HG02870 (cell line): ENCODE data around the gene PRICKLE2.

ENCODE experiments used
- ATAC-seq: cut with Tn5 transposase; IDR thresholded peaks from one replicate; pipeline ENCODE4 v1.9.1; 2021; ENCODE audit warnings: mild to moderate bottlenecking, moderate library complexity; ENCODE audit not compliant: unreplicated experiment

The PRICKLE2 gene

DNA sequence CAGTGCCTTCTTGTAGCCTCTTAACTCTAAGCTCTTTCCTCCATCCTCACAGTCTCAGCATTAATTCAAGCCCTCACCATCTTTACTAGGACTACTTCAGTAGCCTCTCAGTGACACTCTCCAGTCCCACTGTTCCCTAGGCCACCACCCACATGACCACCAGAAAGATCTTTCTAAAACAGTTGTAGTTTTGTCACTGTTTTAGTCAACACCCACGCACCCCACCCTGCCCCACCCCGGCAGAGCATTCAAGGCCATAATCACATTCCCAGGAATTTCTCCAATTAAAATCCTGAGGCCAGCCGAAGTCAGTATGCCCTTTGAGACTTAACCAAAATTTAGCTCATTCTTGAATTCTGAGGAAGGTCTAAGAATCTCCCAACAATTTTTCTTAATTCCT, 170.8 kb downstream of the PRICKLE2 start:
- no peak for ATAC-seq

DNA sequence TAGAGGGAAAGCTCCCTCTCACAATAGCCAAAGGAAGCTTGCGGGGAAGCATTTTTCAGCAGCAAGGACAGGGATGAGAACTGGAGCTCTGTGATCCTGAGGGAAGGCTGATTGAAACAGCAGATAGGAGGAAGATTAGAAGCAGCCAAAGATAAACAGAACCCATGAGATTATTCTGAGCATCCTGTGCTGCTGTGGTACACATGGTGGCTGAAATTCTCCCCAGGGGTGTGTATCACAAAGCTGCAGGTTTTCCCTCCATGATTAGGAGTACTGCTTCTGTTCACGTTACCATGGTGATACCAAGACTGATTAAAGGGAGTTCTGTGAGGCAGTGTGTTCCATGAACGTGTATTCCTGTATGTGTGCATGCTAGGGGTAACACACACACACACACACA, 171.7 kb downstream of the PRICKLE2 start:
- no peak for ATAC-seq

DNA sequence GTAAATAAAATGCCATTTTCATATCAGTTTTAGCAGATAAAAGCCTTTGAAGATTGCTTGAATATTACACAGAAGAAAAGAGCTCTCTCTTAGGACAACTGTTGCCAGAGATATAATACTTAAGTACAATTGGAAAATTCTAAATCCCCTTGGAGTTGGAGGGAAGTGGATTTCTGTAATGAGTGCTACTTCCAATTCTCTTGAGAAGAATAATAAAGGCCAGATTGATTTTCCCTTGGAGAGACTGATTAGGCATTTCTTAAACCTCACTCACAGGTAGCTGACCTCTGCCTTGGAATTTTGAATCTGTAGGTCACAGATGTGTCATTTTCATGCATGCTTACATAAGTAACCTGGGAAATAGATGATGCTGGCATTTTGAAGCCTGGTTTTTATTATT, 172.1 kb downstream of the PRICKLE2 start:
- ATAC-seq, result no peak

DNA sequence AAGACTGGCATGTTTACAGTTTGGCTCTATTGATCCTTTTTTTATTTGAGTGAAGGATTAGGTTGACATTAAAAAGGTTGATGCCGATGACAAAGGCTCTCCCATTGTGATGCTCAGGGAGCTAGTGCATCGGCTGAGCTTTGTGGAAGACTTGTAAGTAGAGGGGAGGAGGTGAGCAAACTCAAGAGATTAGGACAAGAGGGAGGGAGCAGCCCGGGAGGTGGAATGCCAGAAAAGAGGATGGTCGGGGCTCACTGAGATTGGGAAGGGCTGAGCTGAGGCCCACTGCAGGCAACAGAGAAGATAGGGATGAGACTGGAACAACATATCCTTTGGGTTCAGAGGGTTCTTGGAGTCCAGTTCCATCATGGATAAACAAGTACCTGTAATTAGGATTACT, 175.4 kb downstream of the PRICKLE2 start:
- ATAC-seq, result no peak

DNA sequence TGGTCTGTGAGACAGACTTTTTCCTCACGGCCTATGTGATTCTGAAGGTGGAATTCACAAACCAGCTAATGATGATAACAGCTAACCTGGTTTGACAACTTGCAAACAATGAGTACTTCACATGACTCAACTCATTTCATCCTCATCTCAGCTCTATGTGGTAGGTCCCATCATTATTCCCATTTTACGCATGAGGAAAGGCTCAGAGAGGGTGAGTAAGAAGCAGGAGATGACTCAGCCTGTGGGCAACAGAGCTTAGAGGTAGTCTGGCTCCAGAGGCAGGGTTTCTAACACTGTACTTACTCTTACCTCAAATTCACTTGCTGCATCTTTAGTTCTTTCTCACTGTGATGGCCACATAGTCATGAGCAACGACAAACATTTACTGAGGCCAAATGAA, 176.1 kb downstream of the PRICKLE2 start:
- ATAC-seq, result no peak

DNA sequence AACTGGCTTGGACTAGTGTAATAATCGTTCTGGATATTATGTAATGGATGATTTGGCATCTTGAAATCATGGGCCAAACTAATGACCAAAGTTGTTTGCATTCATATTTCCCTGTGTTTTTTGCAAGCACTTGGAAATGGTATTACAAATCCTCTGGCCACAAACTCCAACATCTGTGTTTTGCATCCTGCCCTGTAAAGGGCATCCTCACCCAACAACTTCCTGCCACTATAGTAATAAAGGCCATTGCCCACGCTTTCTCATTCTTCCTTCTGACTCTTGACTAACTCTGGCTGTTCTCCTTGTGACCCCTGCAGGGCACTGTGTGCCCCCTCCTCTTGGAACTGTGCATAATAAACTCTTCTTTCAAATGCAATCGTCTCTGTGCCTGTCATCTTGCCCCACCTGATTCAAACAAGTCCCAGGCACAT, 176.6 kb downstream of the PRICKLE2 start:
- ATAC-seq, result no peak

DNA sequence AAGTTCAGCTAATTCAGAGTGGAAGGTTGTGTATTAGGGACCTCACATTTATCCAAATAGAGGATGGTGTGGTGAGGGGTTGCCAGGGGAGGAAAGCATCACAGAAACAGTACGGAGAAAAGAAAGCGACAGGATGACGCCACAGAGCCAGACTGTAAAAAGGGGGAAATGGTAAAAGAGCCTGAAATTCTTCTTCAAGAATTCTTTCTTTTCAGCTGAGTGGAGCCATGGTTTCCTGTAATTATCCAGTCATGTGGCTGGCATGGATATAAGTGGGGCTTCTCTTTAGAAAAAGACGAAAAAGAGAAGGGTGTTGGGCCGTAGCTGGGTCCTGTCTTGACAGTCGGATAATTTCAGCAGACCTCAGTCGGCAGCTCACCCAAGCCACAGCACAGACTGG, 177.5 kb downstream of the PRICKLE2 start:
- no peak for ATAC-seq

DNA sequence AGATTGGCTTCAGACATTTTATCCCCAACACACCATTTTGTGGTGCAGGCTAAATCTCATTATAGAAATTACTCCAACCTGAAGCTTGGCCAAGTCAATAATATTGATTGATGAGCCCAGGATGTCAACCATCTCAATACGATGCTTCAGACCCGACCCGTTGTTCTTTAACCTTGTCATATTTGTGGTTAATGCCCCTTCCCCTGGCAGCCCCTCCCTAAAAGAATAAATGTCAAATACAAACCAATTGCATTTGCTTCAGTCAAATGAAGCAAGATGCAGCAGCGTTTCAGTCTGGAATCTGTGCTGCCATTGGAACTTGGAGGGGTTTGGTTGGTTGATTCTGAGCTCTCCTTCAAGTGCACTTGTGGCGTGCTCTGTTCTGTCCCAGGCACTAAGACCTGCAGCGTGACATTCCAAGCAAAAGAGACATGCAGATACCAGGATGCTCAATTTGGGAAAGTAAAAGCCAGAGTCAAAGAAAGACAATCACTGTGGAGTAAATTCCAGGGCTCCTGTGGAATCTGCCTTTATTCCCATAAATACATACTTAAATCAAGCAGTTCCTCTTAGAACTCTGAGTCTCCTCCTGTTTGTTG, 178.2 kb downstream of the PRICKLE2 start:
- no peak for ATAC-seq

DNA sequence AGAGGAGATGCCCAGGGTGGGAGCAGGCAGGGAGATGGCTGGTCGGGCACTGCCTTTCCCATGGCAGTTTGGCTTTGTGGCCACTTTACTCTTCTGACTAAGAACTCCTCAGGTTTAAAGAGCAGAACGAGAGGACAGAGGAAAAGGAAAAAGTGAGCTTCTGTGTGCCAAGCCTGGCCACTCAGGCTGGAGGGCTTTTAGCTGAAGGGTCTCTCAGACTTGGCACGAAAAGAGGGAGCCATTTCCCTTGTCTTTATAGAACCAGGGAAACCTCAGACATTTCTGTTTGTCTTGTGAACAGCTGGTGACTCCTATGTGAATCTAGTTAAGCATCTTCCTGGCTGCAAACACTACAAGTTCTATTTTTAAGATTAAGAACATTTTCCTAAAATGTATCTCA, 178.7 kb downstream of the PRICKLE2 start:
- ATAC-seq, result no peak

DNA sequence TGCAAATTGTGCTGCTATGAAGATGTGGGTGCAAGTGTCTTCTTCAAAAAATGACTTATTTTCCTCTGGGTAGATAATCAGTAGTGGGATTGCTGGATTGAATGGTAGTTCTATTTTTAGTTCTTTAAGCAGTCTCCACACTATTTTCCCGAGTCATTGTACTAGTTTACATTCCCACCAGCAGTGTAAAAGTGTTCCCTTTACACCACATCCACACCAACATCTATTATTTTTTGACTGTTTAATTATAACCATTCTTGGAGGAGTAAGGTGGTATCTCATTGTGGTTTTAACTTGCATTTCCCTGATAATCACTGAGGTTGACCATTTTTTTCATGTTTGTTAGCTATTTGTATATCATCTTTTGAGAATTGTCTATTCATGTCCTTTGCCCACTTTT, 182.3 kb downstream of the PRICKLE2 start:
- ATAC-seq, result no peak
